Osteoblast (primary cell): Measurements from ENCODE around the gene SGCG. TPM values are rescaled to one million over a fixed set of nuclear protein-coding genes. Genes with fewer than 3 reads are reported as not detected.

Experiments used
- DNase-seq: peaks from one replicate; pipeline ENCODE4 v3.0.0; 2011; ENCODE audit warnings: low spot score, mixed read lengths; ENCODE audit not compliant: insufficient read length; ENCODE audit errors: missing footprints
- H2AFZ ChIP-seq: 2 replicates; pipeline ENCODE4 v1.6.0; 2011; ENCODE audit warnings: mild to moderate bottlenecking, low read length
- H3K27ac ChIP-seq: 2 replicates; pipeline ENCODE4 v1.5.1; 2011; ENCODE audit warnings: mild to moderate bottlenecking, low read depth, low read length, moderate library complexity
- H3K27me3 ChIP-seq: 2 replicates; pipeline ENCODE4 v1.6.0; 2012; ENCODE audit warnings: mild to moderate bottlenecking, control low read depth, inconsistent platforms, low read length, moderate library complexity; ENCODE audit not compliant: insufficient read depth
- H3K36me3 ChIP-seq: 2 replicates; pipeline ENCODE4 v1.5.1; 2011; ENCODE audit warnings: mild to moderate bottlenecking, low read length, control low read depth, moderate library complexity; ENCODE audit not compliant: insufficient read depth
- H3K4me1 ChIP-seq: 2 replicates; pipeline ENCODE4 v1.5.1; 2011; ENCODE audit warnings: mild to moderate bottlenecking, low read length, control low read depth, moderate library complexity; ENCODE audit not compliant: insufficient read depth
- H3K4me2 ChIP-seq: 2 replicates; pipeline ENCODE4 v1.6.0; 2011; ENCODE audit warnings: mild to moderate bottlenecking, low read length; ENCODE audit not compliant: insufficient read depth
- H3K4me3 ChIP-seq: fragments of 200-600 bp; sonication (generic); 3 replicates; pipeline ENCODE4 v1.5.1; 2012; ENCODE audit warnings: mild to moderate bottlenecking, low read length, inconsistent platforms; ENCODE audit not compliant: insufficient read depth
- H3K79me2 ChIP-seq: 2 replicates; pipeline ENCODE4 v1.6.0; 2012; ENCODE audit warnings: mild to moderate bottlenecking, low read length, control low read depth, inconsistent platforms; ENCODE audit not compliant: insufficient read depth
- H3K9me3 ChIP-seq: 2 replicates; pipeline ENCODE4 v1.5.1; 2011; ENCODE audit warnings: low read depth, low read length, control low read depth
- H4K20me1 ChIP-seq: 2 replicates; pipeline ENCODE4 v1.6.0; 2012; ENCODE audit warnings: mild to moderate bottlenecking, low read length, control low read depth; ENCODE audit not compliant: insufficient read depth
- CTCF ChIP-seq: IDR thresholded peaks from 2 replicates; pipeline ENCODE4 v1.5.1; 2011; ENCODE audit warnings: mild to moderate bottlenecking, low read depth, low read length, moderate library complexity; ENCODE audit errors: extremely low read depth
- total RNA-seq: library from RNA; depleted of rRNA; stranded (reverse); fragments of >200 nt; gene quantifications from 2 replicates; pipeline ENCODE4 v1.2.3, GENCODE V29; 2012

Gene SGCG
- total RNA-seq, 1 donor = 1.4 TPM

- Histone ChIP-seq H3K27me3 (no peaks in the 10 kb centered on the region), H3K79me2 (no peaks in the 10 kb centered on the region), H3K27ac (no peak overlapping the region), H3K9me3 (no peaks in the 10 kb centered on the region), H3K36me3 (no peaks in the 10 kb centered on the region), H4K20me1 (no peaks in the 10 kb centered on the region), H3K4me2 (no peak overlapping the region), H3K4me3 (no peak overlapping the region), H2AFZ (no peak overlapping the region), H3K4me1 (no peaks in the 10 kb centered on the region)
- no peak for TF ChIP-seq CTCF
- no peak for DNase-seq
Observed at GRCh38 chr13:23157781-23158180, 23.0 kb upstream of the SGCG start.

- Histone ChIP-seq H3K9me3 (no peaks in the 10 kb centered on the region), H2AFZ (peak overlapping the region; percentile 15)
- DNase-seq = peak; percentile 83
Observed at GRCh38 chr13:23159205-23159759, 21.5 kb upstream of the SGCG start.

GRCh38 chr13:23159760-23160637 is 20.8 kb upstream of the SGCG start:
- Histone ChIP-seq H2AFZ (peak overlapping the region; percentile 35), H3K4me3 (peak overlapping the region; percentile 45), H3K36me3 (no peaks in the 10 kb centered on the region), H3K4me1 (no peaks in the 10 kb centered on the region), H3K27me3 (no peaks in the 10 kb centered on the region), H3K4me2 (peak overlapping the region; percentile 58), H4K20me1 (no peaks in the 10 kb centered on the region), H3K9me3 (no peaks in the 10 kb centered on the region), H3K27ac (no peak overlapping the region), H3K79me2 (no peaks in the 10 kb centered on the region)
- TF ChIP-seq CTCF = no peak
- no peak for DNase-seq

More at GRCh38 chr13:23159205-23159759, 21.5 kb upstream of the SGCG start:
- no peaks in the 10 kb centered on the region for H4K20me1 ChIP-seq
- no peak overlapping the region for H3K27ac ChIP-seq
- no peaks in the 10 kb centered on the region for H3K4me1 ChIP-seq
- H3K36me3 ChIP-seq = no peaks in the 10 kb centered on the region
- peak; percentile 64 for TF ChIP-seq CTCF
- H3K79me2 ChIP-seq = no peaks in the 10 kb centered on the region
- no peaks in the 10 kb centered on the region for H3K27me3 ChIP-seq
- peak overlapping the region; percentile 58 for H3K4me2 ChIP-seq
- H3K4me3 ChIP-seq = peak overlapping the region; percentile 45

- Histone ChIP-seq H2AFZ (peak overlapping the region; percentile 35), H3K4me1 (no peaks in the 10 kb centered on the region), H3K27ac (no peak overlapping the region), H4K20me1 (no peaks in the 10 kb centered on the region), H3K36me3 (no peaks in the 10 kb centered on the region), H3K9me3 (no peaks in the 10 kb centered on the region), H3K79me2 (no peaks in the 10 kb centered on the region), H3K4me3 (no peak overlapping the region), H3K4me2 (peak overlapping the region; percentile 39), H3K27me3 (no peaks in the 10 kb centered on the region)
- TF ChIP-seq CTCF = peak; percentile 15
- peak; percentile 72 for DNase-seq
Observed at GRCh38 chr13:23160638-23161480, 19.9 kb upstream of the SGCG start.
